ENCODE measurements around the gene UTS2B.

DNA sequence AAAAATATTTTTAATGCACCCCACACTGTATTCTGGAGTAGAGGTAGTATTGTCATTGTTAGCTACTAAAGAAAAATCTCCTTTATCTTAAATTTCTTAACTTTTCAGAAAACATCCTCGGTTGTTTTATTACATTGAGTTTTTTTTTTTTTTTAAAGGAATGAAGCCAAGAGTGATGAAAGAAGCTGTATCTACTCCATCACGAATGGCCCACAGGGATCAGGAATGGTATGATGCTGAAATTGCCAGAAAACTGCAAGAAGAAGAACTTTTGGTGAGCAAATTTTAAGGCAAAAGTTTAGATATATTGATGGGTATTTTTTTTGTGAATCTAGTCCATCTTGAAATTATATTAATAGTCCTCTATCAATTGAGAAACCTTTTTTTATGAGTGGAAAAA is 49.7 kb upstream of the UTS2B start:
- TF ChIP-seq, protein P1, sequence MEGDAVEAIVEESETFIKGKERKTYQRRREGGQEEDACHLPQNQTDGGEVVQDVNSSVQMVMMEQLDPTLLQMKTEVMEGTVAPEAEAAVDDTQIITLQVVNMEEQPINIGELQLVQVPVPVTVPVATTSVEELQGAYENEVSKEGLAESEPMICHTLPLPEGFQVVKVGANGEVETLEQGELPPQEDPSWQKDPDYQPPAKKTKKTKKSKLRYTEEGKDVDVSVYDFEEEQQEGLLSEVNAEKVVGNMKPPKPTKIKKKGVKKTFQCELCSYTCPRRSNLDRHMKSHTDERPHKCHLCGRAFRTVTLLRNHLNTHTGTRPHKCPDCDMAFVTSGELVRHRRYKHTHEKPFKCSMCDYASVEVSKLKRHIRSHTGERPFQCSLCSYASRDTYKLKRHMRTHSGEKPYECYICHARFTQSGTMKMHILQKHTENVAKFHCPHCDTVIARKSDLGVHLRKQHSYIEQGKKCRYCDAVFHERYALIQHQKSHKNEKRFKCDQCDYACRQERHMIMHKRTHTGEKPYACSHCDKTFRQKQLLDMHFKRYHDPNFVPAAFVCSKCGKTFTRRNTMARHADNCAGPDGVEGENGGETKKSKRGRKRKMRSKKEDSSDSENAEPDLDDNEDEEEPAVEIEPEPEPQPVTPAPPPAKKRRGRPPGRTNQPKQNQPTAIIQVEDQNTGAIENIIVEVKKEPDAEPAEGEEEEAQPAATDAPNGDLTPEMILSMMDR (conservative IDR thresholded peaks at IDR 0.05; ENCODE audit: low read depth, low read length), result no peak
- TF ChIP-seq EZH2 (IDR thresholded peaks at IDR 0.05; ENCODE audit: borderline replicate concordance, low read depth, low read length, poor library complexity, severe bottlenecking), result no peak

Measured in A673 (cell line).